HG02610 (cell line): ENCODE results near the gene KRTAP10-8.
"Not testable (repeated sequence)": the region's sequence is repeated elsewhere in the genome, so short reads cannot be mapped to it uniquely, and the experiment has no call there.

Source experiments
- ATAC-seq: cut with Tn5 transposase; IDR thresholded peaks from one replicate; pipeline ENCODE4 v1.9.1; 2021; ENCODE audit warnings: mild to moderate bottlenecking, moderate library complexity; ENCODE audit not compliant: unreplicated experiment

Gene KRTAP10-8

DNA sequence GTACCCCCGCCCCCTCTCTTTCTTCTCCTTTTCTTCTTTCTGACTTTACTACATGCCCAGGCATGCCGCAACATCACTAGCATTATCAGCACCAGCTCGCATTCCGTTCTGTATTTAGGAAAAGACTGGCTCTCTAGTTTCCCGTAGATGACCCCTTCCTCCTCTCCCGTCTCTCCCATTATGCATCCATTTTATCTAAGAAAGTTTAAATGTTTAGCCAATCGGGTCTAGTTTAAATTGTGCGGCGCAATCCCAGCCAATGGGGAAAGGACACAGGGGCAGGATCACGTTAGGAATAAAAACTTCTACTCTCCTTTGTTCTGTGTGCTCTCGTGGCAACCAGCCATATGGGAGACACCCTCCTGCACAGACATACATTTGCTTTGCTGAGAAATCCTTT lies 13.8 kb upstream of the KRTAP10-8 start:
- no peak for ATAC-seq

DNA sequence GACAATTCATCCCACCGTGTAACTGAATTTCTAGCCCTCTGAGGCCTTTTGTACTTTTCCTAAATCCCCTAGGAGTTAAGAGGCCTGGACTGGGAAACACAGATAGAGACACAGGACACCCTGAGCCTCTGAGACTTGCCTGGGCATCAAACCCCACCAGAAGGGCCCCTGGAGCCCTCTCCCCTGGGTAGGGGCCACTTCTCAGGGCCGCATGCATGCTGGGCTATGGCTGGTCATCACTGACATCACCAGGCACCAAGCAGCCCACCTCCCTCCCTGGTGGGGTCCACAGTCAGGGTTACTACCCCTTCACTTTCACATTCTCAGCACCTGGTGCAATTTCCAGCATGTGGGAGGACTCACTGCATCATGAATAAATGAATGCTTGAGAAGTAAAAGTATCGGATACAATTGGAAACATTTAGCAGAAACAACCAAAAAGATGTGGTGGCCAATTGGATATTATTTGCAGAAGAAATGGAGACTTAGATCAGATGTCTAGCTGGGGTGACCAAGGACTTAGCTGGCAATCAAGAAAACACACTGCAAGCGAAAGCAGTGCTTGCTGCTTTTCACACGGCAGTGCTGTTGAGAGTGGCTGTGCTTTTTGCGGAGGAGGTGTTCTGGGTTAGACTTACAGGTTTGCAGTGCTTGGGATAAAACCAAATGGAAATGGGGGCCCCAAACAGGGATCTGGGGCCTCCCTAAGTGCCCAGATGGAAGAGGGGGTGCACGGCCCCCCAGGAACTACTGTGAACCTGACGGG lies 12.4 kb upstream of the KRTAP10-8 start:
- no peak for ATAC-seq

DNA sequence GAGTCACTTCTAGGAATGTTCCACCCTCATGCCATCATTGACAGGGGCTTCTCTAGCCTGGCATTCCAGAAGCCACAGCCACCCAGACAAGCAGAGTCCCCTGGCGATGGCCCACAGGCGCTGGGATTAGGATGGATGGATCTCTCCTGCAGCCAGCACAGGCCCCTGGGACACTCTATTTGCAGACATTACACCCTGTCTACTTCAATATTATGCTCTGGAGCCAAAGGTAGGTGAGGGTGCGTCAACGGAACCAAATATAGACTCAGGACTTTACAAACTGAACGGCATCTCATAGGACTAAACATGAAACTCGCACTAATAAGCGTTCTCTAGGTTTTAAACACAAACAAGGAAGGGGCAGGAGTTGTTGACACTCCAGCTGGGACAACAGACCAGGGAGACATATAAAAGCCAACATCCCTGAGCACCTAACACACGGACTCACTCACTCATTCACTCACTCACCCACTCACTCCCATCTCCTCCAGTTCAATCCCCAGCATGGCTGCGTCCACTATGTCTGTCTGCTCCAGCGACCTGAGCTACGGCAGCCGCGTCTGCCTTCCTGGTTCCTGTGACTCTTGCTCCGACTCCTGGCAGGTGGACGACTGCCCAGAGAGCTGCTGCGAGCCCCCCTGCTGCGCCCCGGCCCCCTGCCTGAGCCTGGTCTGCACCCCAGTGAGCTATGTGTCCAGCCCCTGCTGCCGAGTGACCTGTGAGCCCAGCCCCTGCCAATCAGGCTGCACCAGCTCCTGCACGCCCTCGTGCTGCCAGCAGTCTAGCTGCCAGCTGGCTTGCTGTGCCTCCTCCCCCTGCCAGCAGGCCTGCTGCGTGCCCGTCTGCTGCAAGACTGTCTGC lies 11.5 kb upstream of the KRTAP10-8 start, which contains the start of gene KRTAP10-7:
KRTAP10-7 (plus strand) TSS at position 480 of the 861 bp plus-strand sequence; CDS start at position 505, 25 bp downstream.
- not testable (repeated sequence) for ATAC-seq

GRCh38 chr21:44601091-44601490 lies 10.8 kb upstream of the KRTAP10-8 start:
- not testable (repeated sequence) for ATAC-seq

DNA sequence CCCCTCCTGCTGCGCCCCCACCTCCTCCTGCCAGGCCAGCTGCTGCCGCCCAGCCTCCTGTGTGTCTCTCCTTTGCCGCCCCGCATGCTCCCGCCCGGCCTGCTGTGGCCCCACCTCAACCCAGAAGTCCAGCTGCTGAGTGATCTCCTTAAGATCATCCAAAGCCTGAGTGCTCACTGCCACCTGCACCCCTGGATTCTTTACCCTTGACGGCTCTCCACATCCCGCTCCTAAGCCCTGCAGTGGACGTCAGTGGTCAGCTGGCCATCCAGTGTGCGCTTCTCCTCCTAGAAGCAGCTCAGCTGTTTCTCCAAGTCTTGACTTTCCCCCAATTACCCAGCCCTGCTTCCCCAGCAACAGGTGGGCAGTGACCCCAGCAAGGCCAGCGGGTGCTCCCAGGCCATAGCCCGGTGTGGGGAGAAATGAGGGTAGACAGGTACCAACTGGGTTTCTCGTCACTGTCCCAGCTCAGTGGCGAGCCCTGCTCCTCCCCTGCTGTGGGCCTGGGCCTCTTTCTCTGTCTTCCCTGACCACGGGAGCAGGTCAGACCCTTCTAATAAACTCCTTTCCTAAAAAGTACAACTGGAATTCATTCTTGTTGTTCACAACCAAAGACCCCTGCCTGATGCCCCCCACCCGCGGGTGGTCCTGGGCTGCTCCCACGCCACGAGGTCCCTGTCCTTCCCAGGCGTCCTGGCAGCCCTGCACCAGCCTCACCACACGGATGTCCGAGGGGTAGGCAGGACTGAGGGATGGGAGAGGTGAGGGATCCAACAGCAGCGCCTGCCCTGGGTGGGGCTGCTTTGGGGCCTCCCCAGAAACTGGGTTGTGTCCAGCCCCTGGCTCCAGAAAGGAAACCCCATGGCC lies 10.1 kb upstream of the KRTAP10-8 start:
- no peak for ATAC-seq

DNA sequence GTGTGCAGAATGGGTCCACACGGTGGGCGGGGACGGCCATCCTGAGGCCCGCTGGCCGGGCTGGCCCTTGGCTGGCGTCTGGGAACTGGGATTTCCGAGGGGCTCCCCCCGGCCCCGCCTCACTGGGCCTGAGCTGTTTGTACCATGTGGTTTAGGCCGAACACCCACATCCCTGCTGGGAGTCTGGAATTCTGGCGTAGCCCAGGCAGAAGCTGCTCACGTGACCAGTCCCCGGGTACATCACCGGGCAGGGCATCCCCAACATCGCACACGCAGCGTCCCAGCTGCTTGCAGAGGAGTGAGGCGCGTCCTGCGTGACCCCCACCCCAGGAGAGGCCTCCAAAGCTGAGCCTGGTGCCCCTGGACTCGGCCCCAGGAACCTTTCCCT lies 9.4 kb upstream of the KRTAP10-8 start:
- ATAC-seq: no peak

DNA sequence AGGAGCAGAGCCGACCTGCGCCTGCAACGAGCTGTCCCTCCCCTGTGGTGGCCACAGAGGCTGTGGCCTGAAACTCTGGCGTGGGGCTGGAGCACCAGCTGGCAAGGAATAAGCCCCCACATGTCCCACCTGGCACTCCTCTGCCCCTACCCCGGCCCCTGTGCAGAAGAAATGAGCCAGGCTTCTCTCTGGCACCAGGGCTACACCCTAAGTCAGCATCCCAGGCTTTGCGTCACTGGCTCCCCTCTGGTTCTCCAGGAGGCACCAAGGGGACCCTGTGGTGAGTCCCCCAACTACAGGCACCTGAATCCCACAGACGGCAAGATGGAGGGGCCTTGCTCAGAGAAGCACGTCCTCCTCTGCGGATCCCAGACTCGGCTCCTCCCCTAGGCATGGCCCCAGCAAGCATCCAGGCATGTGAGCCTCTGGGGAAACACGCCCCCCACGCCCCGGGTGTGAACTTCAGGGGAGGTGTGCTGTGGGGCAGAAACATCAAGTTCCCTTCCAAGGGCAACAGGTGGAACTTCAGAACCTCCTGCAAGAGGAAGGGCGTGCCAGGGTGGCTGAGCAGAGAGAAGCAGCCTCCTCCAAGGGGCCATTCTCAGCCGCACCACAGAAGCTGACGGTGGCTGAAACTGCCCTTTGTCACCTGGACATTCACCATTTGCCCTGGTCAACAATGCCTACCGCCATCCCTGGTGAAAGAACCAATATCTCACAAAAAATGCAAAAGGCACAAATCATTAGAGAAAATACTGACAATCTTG lies 8.6 kb upstream of the KRTAP10-8 start:
- no peak for ATAC-seq

DNA sequence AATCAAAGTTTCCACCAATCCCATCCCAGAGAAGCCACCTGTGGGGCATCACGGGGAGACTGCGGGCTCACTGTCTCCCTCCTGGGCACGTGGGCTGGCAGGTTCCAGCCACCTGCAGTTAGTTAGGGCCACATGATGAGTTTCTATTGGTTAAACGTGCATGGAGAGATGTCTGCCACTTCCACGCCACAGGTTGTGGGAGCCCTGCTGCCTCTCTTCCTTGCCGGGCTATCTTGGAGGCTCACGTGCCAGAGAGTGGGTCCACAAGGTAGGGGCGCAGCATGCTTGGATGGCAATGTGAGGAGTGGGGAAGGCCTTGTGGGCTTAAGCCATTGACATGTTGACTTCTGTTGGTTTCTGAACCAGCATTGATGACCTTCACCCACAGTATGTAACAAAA lies 8.0 kb upstream of the KRTAP10-8 start:
- no peak for ATAC-seq

DNA sequence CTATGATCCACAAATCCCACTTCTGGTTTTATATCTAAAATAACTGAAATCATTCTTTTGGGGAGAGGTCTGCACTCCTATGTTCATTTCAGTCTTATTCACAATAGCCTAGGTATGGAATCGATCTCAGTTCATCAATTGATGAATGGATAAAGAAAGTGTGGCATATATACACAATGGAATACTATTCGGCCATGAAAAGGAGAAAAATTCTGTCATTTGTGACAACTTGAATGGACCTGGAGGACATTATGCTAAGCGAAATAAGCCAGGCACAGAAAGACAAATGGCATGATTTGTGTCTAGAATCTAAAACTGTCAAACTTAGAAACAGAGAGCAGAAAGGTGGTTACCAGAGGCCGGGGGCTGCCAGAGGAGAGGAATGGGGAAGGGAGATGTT lies 5.4 kb upstream of the KRTAP10-8 start:
- no peak for ATAC-seq

GRCh38 chr21:44609193-44609592 lies 2.7 kb upstream of the KRTAP10-8 start:
- ATAC-seq: no peak

DNA sequence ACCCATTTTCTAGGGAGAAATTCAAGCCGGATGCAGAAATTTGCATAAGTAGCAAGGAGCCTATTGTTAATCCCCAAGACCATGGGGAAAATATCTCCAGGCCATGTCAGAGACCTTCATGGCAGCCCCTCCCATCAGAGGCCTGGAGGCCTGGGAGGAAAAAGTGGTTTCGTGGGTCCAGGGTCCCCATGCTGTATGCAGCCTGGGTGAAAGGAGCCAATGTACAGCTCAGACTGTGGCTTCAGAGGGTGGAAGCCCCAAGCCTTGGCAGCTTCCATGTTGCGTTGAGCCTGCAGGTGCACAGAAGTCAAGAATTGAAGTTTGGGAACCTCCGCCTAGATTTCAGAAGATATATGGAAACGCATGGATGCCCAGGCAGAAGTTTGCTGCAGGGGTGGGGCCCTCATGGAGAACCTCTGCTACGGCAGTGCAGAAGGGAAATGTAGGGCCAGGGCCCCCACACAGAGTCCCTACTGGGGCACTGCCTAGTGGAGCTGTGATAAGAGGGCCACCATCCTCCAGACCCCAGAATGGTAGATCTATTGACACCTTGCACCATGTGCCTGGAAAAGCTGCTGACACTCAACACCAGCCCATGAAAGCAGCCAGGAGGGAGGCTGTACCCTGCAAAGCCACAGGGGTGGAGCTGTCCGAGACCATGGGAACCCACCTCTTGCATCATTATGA lies 1.6 kb upstream of the KRTAP10-8 start:
- not testable (repeated sequence) for ATAC-seq

- no peak for ATAC-seq
Measured at GRCh38 chr21:44611551-44611950, 328 bp upstream of the KRTAP10-8 start.

DNA sequence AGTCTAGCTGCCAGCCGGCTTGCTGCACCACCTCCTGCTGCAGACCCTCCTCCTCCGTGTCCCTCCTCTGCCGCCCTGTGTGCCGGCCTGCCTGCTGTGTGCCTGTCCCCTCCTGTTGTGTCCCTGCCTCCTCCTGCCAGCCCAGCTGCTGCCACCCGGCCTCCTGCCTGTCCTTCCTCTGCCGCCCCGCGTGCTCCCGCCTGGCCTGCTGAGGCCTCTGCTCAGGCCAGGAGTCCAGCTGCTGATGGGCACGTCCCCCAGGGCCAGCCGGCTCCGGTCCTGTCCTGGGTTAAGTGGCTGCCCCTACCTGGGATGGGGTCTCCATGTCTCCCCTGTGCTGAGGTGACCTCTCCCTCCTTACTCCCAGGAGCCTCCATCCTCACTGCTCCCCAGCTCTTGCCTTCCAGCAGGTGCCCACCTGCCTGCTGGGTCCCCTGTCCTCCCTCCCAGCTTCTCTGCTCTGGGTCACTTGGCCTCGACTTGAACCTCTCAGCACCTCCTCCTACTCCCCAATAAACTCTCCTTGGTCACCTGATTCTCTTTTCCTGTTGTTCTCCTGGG lies 870 bp downstream of the KRTAP10-8 start:
- ATAC-seq: no peak

DNA sequence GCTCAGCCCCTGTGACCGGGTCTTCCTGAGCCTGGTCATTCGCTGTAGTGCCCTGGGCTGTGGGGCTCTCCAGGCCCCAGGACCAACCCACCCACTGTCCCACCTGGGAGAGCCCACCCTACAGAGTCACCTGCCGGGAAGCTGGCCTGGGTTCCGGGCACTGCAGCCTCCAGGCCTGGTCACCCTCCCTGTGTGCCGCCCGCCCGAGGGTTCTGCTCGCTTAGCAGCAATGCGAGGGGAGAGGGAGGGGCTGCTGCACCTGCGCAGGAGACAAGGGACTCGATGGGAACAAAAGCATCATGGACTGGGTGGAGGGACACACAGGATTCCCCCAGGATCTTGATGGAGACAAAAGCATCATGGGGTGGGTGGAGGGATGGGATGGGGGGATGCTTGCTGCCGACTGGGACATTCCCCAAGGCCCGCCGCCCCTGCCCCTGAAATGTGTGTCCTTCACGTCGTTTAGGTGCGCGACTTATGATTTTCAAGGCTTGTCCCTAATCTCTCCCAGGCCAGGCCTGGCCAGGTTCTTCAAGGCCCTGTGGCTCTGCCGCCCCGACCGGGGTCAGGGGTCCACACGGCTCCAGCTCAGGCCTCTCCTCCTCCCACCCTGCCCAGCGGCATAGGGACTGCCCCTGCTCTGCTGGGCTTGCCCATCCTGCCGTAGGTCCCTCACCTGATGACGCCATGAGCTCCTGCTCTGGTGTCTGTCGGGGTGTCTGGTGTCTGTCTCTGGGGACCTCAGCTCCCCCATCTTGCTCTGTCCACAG lies 1.7 kb downstream of the KRTAP10-8 start:
- ATAC-seq: no peak

DNA sequence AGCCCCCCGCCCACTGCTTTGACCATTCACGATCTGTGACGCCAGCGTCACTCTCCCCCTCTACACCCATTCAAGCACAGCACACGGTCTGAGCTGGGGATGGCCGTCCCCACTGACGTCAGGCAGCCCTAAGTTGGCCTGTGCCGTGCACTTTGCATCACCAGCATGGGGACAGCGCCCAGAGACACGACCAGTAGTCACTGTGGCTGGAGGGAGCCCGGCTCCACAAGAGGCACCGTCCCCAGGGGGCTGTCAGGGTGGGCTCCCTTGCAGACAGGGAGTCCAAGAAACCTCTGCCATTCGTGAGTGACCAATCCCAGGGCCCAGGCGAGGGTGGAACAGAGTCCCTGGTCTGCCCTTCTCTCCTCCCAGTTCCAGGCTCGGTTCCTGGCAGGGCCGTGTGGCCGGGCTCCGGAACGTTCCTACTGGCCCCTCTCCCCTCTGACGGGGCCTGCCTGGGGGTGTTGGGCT lies 2.3 kb downstream of the KRTAP10-8 start:
- ATAC-seq: no peak

DNA sequence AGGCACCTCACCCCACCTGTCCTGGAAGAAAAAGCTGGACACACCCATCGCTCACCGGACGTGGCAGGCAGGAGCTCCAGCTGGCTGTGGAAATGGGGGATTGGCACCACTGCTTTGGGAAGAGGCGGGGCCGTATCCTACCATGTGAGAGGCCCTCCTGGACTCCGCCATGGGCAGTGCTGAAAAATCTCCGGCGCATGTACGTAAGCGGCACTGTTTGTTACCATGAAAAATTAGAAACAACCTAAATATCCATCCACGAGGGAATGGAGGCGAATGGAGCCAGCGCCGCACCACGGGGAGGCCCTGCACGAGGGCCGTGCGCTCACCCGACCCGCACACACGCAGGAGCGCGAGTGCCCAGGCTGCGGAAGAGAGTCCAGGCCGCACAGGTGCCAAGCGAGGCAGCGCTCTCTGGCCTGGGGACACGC lies 3.1 kb downstream of the KRTAP10-8 start:
- no peak for ATAC-seq

DNA sequence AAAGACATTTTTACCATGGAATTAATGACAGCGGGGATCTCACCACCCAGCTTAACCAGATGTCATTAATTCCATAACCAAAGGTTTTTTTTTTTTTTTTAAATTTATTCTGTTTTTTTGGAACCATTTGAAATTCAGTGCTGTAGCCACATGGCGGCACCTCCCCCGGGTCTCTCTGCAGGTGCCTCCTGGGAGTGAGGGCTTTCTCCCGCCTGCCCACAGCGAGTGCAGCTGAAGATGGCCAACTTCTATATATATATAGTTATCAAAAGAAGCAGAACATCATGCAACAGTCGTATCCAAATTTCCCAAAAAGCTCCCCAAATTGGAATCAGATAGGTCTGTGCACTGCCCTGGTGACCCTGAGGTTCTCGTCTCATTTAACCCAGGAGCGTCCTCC lies 3.6 kb downstream of the KRTAP10-8 start:
- ATAC-seq: no peak

DNA sequence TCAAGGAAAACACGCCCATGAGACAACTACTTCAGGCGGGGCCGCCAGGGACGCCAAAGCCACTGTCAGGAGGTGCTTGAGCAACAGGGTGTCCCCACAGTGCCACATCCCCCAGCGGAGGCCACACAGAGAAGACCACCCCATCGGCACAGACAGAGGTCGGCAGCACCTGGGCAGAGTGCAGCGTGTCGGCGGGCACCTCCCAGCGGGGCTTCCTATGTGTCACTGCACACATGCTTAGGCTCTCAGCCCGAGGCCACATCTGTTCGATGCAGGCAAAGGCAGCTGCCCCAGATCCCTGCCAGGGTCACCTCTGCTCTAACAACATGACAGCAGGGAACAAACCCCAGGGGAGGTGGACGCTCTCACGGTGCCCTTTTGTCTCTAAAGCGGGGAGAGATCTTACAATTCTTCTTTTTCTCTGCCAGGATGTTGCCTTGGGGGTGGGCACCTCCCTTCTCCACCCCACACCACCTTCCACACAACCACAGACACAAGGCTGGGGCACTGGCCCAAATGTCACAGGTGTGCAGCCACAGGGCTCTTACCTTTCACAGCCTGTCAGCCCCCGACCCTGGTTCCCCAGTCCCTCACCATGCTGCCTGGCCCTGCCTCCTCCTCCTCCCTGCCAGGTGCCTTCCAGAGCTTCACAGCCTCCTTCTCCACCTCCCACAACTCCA lies 4.2 kb downstream of the KRTAP10-8 start:
- no peak for ATAC-seq
